H9 (cell line): ENCODE results near the gene PCDHB12. TPM values are rescaled to one million over a fixed set of nuclear protein-coding genes. Genes with fewer than 3 reads are reported as not detected.
"Not testable (repeated sequence)": the region's sequence is repeated elsewhere in the genome, so short reads cannot be mapped to it uniquely, and the experiment has no call there.

Experiments
- DNase-seq: peaks from one replicate; pipeline ENCODE4 v3.0.0-alpha.2; 2017
- H2AFZ ChIP-seq: one replicate; pipeline ENCODE4 v1.6.1; 2013; ENCODE audit warnings: mild to moderate bottlenecking, low read length, control low read depth, moderate library complexity
- H2AK5ac ChIP-seq: 2 replicates; pipeline ENCODE4 v1.6.1; 2013; ENCODE audit warnings: low read length, control low read depth, mixed read lengths; ENCODE audit not compliant: insufficient read length
- H2BK120ac ChIP-seq: one replicate; pipeline ENCODE4 v1.6.1; 2013; ENCODE audit warnings: low read depth, mild to moderate bottlenecking, low read length, control low read depth, inconsistent platforms; ENCODE audit not compliant: poor library complexity, severe bottlenecking
- H2BK12ac ChIP-seq: 2 replicates; pipeline ENCODE4 v1.6.1; 2013; ENCODE audit warnings: low read length, control low read depth, mixed read lengths, low read depth; ENCODE audit not compliant: insufficient read length
- H2BK15ac ChIP-seq: 2 replicates; pipeline ENCODE4 v1.6.1; 2013; ENCODE audit warnings: low read depth, low read length, control low read depth
- H2BK20ac ChIP-seq: one replicate; pipeline ENCODE4 v1.6.1; 2013; ENCODE audit warnings: low read depth, mild to moderate bottlenecking, low read length, control low read depth, inconsistent platforms; ENCODE audit not compliant: poor library complexity, severe bottlenecking
- H2BK5ac ChIP-seq: 2 replicates; pipeline ENCODE4 v1.6.1; 2013; ENCODE audit warnings: low read length, control low read depth, mixed read lengths; ENCODE audit not compliant: insufficient read length
- H3K14ac ChIP-seq: 2 replicates; pipeline ENCODE4 v1.6.1; 2013; ENCODE audit warnings: low read length, control low read depth; ENCODE audit not compliant: insufficient read depth
- H3K18ac ChIP-seq: 2 replicates; pipeline ENCODE4 v1.6.1; 2013; ENCODE audit warnings: low read depth, mild to moderate bottlenecking, mixed read lengths, low read length, control low read depth; ENCODE audit not compliant: insufficient read length
- H3K23ac ChIP-seq: 2 replicates; pipeline ENCODE4 v1.6.1; 2013; ENCODE audit warnings: low read length, control low read depth, mixed read lengths, low read depth; ENCODE audit not compliant: insufficient read length
- H3K23me2 ChIP-seq: 2 replicates; pipeline ENCODE4 v1.6.1; 2013; ENCODE audit warnings: low read depth, mild to moderate bottlenecking, mixed read lengths, low read length, control low read depth; ENCODE audit not compliant: insufficient read length, poor library complexity, severe bottlenecking
- H3K27ac ChIP-seq: 2 replicates; pipeline ENCODE4 v1.5.1; 2013; ENCODE audit warnings: low read length, control low read depth, mixed read lengths, low read depth; ENCODE audit not compliant: insufficient read length
- H3K27me3 ChIP-seq: 2 replicates; pipeline ENCODE4 v1.6.1; 2013; ENCODE audit warnings: low read length, control low read depth, inconsistent platforms; ENCODE audit not compliant: insufficient read depth
- H3K4ac ChIP-seq: 2 replicates; pipeline ENCODE4 v1.6.1; 2013; ENCODE audit warnings: low read depth, mild to moderate bottlenecking, control low read depth, inconsistent platforms, low read length, moderate library complexity
- H3K4me1 ChIP-seq: 2 replicates; pipeline ENCODE4 v1.6.1; 2013; ENCODE audit warnings: low read length, control low read depth, inconsistent platforms; ENCODE audit not compliant: insufficient read depth
- H3K4me2 ChIP-seq: 2 replicates; pipeline ENCODE4 v1.6.1; 2013; ENCODE audit warnings: low read length, control low read depth, mixed read lengths; ENCODE audit not compliant: insufficient read length, insufficient read depth
- H3K56ac ChIP-seq: 2 replicates; pipeline ENCODE4 v1.6.1; 2013; ENCODE audit warnings: low read depth, mild to moderate bottlenecking, mixed read lengths, low read length, control low read depth; ENCODE audit not compliant: insufficient read length
- H3K79me1 ChIP-seq: 2 replicates; pipeline ENCODE4 v1.6.1; 2013; ENCODE audit warnings: low read depth, mild to moderate bottlenecking, moderate library complexity, low read length, control low read depth, inconsistent platforms; ENCODE audit not compliant: insufficient read depth, poor library complexity, severe bottlenecking
- H3K79me2 ChIP-seq: 2 replicates; pipeline ENCODE4 v1.6.1; 2013; ENCODE audit warnings: low read length, control low read depth, inconsistent platforms; ENCODE audit not compliant: insufficient read depth
- H3K9ac ChIP-seq: 2 replicates; pipeline ENCODE4 v1.6.1; 2013; ENCODE audit warnings: low read length, control low read depth, mixed read lengths; ENCODE audit not compliant: insufficient read length; ENCODE audit errors: extremely low read depth
- H3K9me3 ChIP-seq: one replicate; pipeline ENCODE4 v1.6.1; 2013; ENCODE audit warnings: low read depth, low read length, inconsistent platforms; ENCODE audit not compliant: control insufficient read depth
- H3T11ph ChIP-seq: one replicate; pipeline ENCODE4 v1.6.1; 2013; ENCODE audit warnings: mild to moderate bottlenecking, low read length, control low read depth, inconsistent platforms
- H4K20me1 ChIP-seq: one replicate; pipeline ENCODE4 v1.6.1; 2013; ENCODE audit not compliant: control insufficient read depth, insufficient read length, insufficient read depth
- H4K5ac ChIP-seq: 2 replicates; pipeline ENCODE4 v1.6.1; 2013; ENCODE audit warnings: low read depth, mild to moderate bottlenecking, mixed read lengths, low read length, control low read depth; ENCODE audit not compliant: insufficient read length
- H4K8ac ChIP-seq: replicated peaks from 2 replicates; pipeline ENCODE4 v1.6.1; 2013; ENCODE audit warnings: low read length, control low read depth, mixed read lengths, low read depth; ENCODE audit not compliant: insufficient read length
- H4K91ac ChIP-seq: 2 replicates; pipeline ENCODE4 v1.6.1; 2013; ENCODE audit warnings: low read depth, mild to moderate bottlenecking, moderate library complexity, mixed read lengths, low read length, control low read depth; ENCODE audit not compliant: insufficient read length
- H3K27ac Mint-ChIP-seq, 3 experiments: 2 replicates in 2 of 3; 3 replicates in 1 of 3; pipeline ENCODE4 v1.8.0; 2020 to 2021; ENCODE audit warnings: mixed read lengths in 3 of 3, mild to moderate bottlenecking in 1 of 3, moderate library complexity in 1 of 3
- H3K27me3 Mint-ChIP-seq: 2 replicates; pipeline ENCODE4 v1.8.0; 2021; ENCODE audit warnings: low read depth, mild to moderate bottlenecking, moderate library complexity, mixed read lengths
- H3K36me3 Mint-ChIP-seq, 3 experiments: 2 replicates in 2 of 3; 3 replicates in 1 of 3; pipeline ENCODE4 v1.8.0; 2020 to 2021; ENCODE audit warnings: low read depth in 3 of 3, mixed read lengths in 3 of 3; ENCODE audit not compliant: insufficient read depth in 1 of 3
- H3K4me1 Mint-ChIP-seq, 2 experiments: 2 replicates each; pipeline ENCODE4 v1.8.0; 2020; ENCODE audit warnings: mixed read lengths in 2 of 2
- H3K4me3 Mint-ChIP-seq, 2 experiments: 2 replicates in 1 of 2; 3 replicates in 1 of 2; pipeline ENCODE4 v1.8.0; 2020 to 2021; ENCODE audit warnings: mild to moderate bottlenecking in 2 of 2, mixed read lengths in 2 of 2, moderate library complexity in 1 of 2
- H3K9me3 Mint-ChIP-seq, 2 experiments: 2 replicates in 1 of 2; 3 replicates in 1 of 2; pipeline ENCODE4 v1.8.0; 2020; ENCODE audit warnings: mild to moderate bottlenecking in 2 of 2, mixed read lengths in 2 of 2, moderate library complexity in 1 of 2
- CTCF ChIP-seq: fragments of 200-600 bp; sonication (generic); conservative IDR thresholded peaks from 3 replicates; pipeline ENCODE4 v1.8.0; 2021; ENCODE audit warnings: antibody characterized with exemption, mild to moderate bottlenecking
- WGBS: extraction: QIAGEN DNeasy Blood & Tissue Kit; methylation state at CpG from one replicate; pipeline ENCODE4 v1.1.7; 2013; ENCODE audit warnings: missing lambda C conversion rate, low lambda C conversion rate, mixed read lengths; ENCODE audit not compliant: insufficient read length; ENCODE audit errors: extremely low coverage; 5-methylcytosine and 5-hydroxymethylcytosine counted together
- total RNA-seq: library from RNA; stranded (reverse); gene quantifications from 2 replicates; pipeline ENCODE4 v1.2.1, GENCODE V29; 2021

PCDHB12 gene
- total RNA-seq, 1 experiment from 2014 or later = 3.1 TPM

GRCh38 chr5:141213656-141214339 is 5.3 kb downstream of the PCDHB12 start, which contains the start of gene PCDHB13:
TSS of gene PCDHB13 (plus strand) at chr5:141213919. CDS start at chr5:141214124, 205 bp downstream.
- not testable (repeated sequence) for H3K27ac Mint-ChIP-seq, H2BK20ac ChIP-seq, H3K23ac ChIP-seq, H3K4me2 ChIP-seq, H3K79me1 ChIP-seq, H2AFZ ChIP-seq, H2AK5ac ChIP-seq, H4K91ac ChIP-seq, H3K56ac ChIP-seq, H3T11ph ChIP-seq, H2BK15ac ChIP-seq, H3K23me2 ChIP-seq, H3K79me2 ChIP-seq, H3K4ac ChIP-seq, H2BK120ac ChIP-seq, H3K14ac ChIP-seq, H4K5ac ChIP-seq, H4K8ac ChIP-seq, H3K18ac ChIP-seq, H2BK5ac ChIP-seq, H3K27ac ChIP-seq, H3K27me3 ChIP-seq, H2BK12ac ChIP-seq, H4K20me1 ChIP-seq, H3K4me1 ChIP-seq, H3K9ac ChIP-seq, H3K9me3 ChIP-seq
- Mint-ChIP-seq H3K27me3 (peaks cover 16% of the 10 kb centered on the region), H3K4me3 (peak within 1 kb of the TSS in 1 of 2 experiments; percentile 48; a peak in 2 of 5 replicates), H3K9me3 (peaks cover 31 to 35% of the 10 kb centered on the region in 2 experiments), H3K4me1 (peaks cover 1 to 11% of the 10 kb centered on the region in 2 experiments; a peak in 3 of 4 replicates), H3K36me3 (peaks cover 12 to 31% (median 20%) of the 10 kb centered on the region in 3 experiments)
- peak; percentile 71 for TF ChIP-seq CTCF
- WGBS = no CpG with 5 or more reads among the region's 18 CpGs
- DNase-seq = peak; percentile 71

GRCh38 chr5:141214583-141214982 is 6.1 kb downstream of the PCDHB12 start:
- H3K4me1 Mint-ChIP-seq, H3K14ac ChIP-seq, H2BK20ac ChIP-seq, H3K27me3 ChIP-seq, H3K27ac Mint-ChIP-seq, H3K18ac ChIP-seq, H4K91ac ChIP-seq, H3K79me2 ChIP-seq, H2BK5ac ChIP-seq, H3K4ac ChIP-seq, H2AFZ ChIP-seq, H2BK120ac ChIP-seq, H3K9me3 ChIP-seq, H3K9ac ChIP-seq, H2BK15ac ChIP-seq, H3K79me1 ChIP-seq, H2BK12ac ChIP-seq, H3K56ac ChIP-seq, H4K20me1 ChIP-seq, H3K23me2 ChIP-seq, DNase-seq, H4K5ac ChIP-seq, H3K27ac ChIP-seq, H3K4me2 ChIP-seq, H3T11ph ChIP-seq, H2AK5ac ChIP-seq, H4K8ac ChIP-seq, H3K23ac ChIP-seq, H3K4me1 ChIP-seq, H3K4me3 Mint-ChIP-seq: not testable (repeated sequence)
- WGBS = no CpG with 5 or more reads among the region's 12 CpGs
- Mint-ChIP-seq H3K9me3 (peaks cover 29 to 33% of the 10 kb centered on the region in 2 experiments), H3K27me3 (peaks cover 16% of the 10 kb centered on the region), H3K36me3 (peaks cover 12 to 29% (median 20%) of the 10 kb centered on the region in 3 experiments)
